ENCODE measurements around the gene PPIL4. TPM values are rescaled to one million over a fixed set of nuclear protein-coding genes. Genes with fewer than 3 reads are reported as not detected.

Gene PPIL4
- total RNA-seq, 1 experiment from 2014 or later: 16.9 TPM

GRCh38 chr6:149484733-149485700 lies 60.8 kb downstream of the PPIL4 start, which contains the start of gene ZC3H12D:
TSS of gene ZC3H12D (minus strand) at chr6:149485014. CDS start at chr6:149474543, 10,471 bp downstream.
- peak; percentile 84 for DNase-seq (ENCODE audit: low read depth)

- DNase-seq (ENCODE audit: low read depth): no peak
These were observed 61.8 kb downstream of the PPIL4 start for GRCh38 chr6:149483849-149484655.

GRCh38 chr6:149483334-149483725 lies 62.5 kb downstream of the PPIL4 start:
- DNase-seq (ENCODE audit: low read depth): no peak

- DNase-seq (ENCODE audit: low read depth): no peak
These were observed 63.1 kb downstream of the PPIL4 start for GRCh38 chr6:149482545-149483333.

GRCh38 chr6:149480502-149481280 lies 65.2 kb downstream of the PPIL4 start:
- no peak for DNase-seq (ENCODE audit: low read depth)

GRCh38 chr6:149478631-149479314 lies 67.1 kb downstream of the PPIL4 start:
- DNase-seq (ENCODE audit: low read depth): no peak

GRCh38 chr6:149477544-149477943 lies 68.3 kb downstream of the PPIL4 start:
- no peak for DNase-seq (ENCODE audit: low read depth)

- no peak for DNase-seq (ENCODE audit: low read depth)
These were observed 68.9 kb downstream of the PPIL4 start for GRCh38 chr6:149476789-149477455.

- DNase-seq (ENCODE audit: low read depth): no peak
These were observed 71.5 kb downstream of the PPIL4 start for GRCh38 chr6:149474108-149474935.

- DNase-seq (ENCODE audit: low read depth): peak; percentile 31
These were observed 72.5 kb downstream of the PPIL4 start for GRCh38 chr6:149473080-149474052.

GRCh38 chr6:149472241-149472640 lies 73.6 kb downstream of the PPIL4 start:
- DNase-seq (ENCODE audit: low read depth): no peak

GRCh38 chr6:149471801-149472200 lies 74.0 kb downstream of the PPIL4 start:
- DNase-seq (ENCODE audit: low read depth): no peak

GRCh38 chr6:149470948-149471347 lies 74.9 kb downstream of the PPIL4 start:
- DNase-seq (ENCODE audit: low read depth): no peak

GRCh38 chr6:149468179-149468578 lies 77.7 kb downstream of the PPIL4 start:
- DNase-seq (ENCODE audit: low read depth): no peak

GRCh38 chr6:149467265-149467664 lies 78.6 kb downstream of the PPIL4 start:
- DNase-seq (ENCODE audit: low read depth): no peak

- DNase-seq (ENCODE audit: low read depth): no peak
These were observed 81.4 kb downstream of the PPIL4 start for GRCh38 chr6:149464411-149464810.

GRCh38 chr6:149463781-149464180 lies 82.1 kb downstream of the PPIL4 start:
- DNase-seq (ENCODE audit: low read depth): no peak
